Renal cortex interstitium (tissue), 11 donors: ENCODE results near the gene AUNIP. TPM values are rescaled to one million over a fixed set of nuclear protein-coding genes. Genes with fewer than 3 reads are reported as not detected.

Experiments used
- DNase-seq, 11 donors: peaks; one replicate each; pipeline ENCODE4 v3.0.0-alpha.2; 2013; ENCODE audit warnings: low read depth in 9 of 11, low spot score in 4 of 11; ENCODE audit errors: extremely low read depth in 1 of 11
- polyA plus RNA-seq, 3 donors: library from polyadenylated mRNA; unstranded; fragments of 120-200 nt; gene quantifications; one replicate each; pipeline ENCODE4 v1.2.1, GENCODE V29; 2013; ENCODE audit not compliant: insufficient read length in 3 of 3

AUNIP gene
- polyA plus RNA-seq, 3 donors: 3.0 to 4.3 (median 3.9) TPM

DNA sequence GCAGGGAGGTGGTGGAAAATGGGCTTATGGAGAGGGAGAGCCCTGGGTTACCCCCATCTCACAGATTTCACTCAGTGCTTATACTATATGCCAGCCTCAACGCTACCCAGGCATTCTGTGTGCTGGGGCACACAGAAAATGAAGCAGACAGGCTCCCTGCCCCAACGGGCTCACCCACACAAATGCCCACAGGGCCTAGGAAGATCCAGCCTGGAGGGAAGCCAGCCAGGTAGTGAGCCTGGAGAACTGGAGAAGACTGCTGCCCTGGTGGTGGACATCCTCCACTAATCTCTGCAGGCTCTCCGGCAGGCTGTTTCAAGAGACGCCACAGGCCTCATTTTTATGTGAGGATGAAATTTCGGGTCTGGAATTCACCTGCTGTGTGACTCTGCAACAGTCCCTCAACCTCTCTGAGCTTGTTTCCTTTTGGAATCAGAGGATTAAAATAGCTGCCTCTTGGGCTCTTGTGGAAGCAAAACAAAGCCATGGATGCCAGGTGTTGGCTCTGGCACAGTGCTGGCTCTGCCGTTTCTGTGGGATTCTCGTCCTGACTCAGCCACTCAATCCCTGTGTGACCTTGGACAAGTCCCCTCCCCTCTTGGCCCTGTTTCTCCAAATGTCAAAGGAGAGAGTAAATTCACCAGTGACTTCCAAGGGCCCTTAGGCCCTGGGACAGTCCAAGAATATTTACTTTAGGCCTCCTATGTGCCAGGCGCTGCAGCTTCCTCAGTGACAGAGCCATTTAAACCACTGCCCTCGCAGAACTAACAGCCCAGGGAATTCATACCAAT is 12.6 kb upstream of the AUNIP start:
- DNase-seq: no peak

DNA sequence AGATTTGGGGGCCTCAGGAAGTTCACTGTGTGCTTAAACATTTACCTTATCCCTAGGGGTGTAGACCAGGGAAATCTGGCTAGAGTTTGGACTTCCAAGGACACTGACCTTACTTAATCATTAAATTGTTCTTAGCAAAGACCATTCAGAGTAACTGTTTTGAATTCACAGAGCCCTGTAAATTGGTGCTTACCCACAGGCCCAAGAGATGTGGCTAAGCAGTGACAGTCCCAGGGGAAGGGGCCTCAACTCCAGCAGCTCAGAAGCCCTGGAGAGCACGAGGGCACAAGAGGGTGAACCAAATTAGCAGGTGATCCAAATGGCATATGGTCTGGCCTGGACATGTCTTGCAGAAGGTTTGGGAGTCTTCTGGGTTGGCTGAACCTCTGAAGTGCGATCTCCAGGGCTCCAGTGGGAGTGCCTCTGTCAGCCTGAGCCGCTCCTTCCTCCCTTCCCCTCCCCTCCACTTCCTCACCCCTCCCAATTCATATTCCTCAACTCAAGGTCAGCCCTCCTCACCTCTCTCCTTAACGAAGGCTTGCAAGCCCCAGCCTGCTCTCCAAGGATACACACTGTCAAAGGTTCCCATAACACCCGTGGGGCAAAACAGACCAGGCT is 11.9 kb upstream of the AUNIP start:
- DNase-seq: no peak

DNA sequence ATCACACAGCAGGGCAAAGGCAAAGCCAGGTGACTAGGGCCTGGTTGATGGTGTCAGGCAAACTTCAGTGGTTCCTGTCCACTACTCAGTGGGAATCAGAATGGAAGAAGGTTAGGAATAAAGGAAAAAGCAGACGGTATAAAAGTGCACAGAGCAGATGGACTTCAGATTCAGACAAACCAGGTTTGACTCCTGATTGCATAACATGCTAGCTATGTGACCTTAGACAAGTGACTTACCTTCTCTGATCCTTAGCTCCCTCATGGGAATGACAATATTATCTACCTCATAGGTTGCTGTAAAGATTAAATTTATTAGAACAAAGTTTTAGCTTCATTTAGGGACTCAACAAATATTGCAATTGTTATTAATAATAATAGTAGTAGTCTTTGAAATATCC is 11.4 kb upstream of the AUNIP start:
- DNase-seq: no peak

DNA sequence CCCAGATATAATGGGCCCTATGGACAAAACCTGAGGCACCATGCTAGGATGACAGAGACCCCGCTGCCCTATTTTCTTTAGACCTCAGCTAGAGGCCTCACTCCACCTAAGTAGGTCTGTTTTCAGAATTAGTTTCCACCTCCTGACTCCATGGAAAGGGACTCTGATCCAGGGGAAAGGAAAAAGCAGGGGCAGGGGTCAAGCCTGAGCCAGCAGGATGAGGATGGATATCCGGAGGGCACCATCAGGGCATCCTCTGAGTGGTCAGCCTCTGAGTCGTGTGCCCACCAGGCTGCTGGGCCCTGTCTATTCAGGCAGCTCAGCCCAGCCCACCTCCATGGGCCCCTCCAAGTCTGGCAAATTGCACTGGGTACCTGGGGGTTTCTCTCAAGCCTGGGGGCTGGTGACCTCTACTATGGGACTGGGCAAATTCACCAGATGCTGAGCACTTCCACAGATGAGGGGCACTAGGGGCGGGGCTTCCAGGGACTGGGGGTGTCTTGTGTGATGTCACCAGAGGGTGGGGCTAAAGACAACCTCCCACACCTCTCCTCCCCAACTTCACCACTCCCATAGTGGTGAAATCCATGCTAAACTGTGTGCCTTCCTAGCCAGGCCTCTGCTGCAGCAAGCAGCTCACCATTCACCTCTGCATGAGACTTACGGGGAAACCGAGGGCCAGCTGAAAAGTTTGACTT is 10.8 kb upstream of the AUNIP start:
- no peak for DNase-seq

DNA sequence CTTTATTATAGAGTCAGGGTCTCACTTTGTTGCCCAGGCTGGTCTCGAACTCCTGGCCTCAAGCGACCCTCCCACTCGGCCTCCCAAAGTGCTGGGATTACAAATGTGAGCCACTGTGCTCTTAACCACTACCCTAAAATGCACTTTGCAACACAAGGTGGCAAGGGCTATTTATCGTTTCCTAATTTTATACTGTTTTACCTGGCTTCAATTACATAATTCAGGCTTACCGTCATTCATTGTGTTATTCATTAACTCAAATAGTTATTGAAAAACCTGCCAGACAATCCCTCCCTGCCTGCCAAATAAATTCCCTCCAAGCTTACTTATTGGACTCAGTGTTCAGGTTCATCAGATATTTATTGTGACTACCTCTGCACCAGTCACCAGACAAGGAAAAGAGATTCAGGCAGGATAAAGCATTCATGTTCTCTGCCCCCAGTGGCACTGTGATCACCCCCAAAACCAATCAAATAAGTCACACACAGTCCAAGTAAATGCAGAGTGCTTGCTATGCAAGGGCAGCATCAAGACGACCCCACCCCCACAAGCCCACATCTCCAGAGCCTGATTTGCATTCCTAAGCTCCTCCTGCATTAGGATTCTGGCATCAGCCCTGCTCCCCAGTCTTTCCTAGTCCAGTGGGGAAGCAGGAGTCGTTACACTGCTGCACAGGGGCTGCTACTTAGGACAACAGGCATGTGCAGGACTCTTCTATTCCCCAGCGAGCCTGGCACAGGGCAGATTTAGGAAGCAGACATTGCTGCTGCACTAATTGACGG is 8.1 kb upstream of the AUNIP start:
- peak in 8 of 11 donors; percentile 29 to 86 (median 55) for DNase-seq

DNA sequence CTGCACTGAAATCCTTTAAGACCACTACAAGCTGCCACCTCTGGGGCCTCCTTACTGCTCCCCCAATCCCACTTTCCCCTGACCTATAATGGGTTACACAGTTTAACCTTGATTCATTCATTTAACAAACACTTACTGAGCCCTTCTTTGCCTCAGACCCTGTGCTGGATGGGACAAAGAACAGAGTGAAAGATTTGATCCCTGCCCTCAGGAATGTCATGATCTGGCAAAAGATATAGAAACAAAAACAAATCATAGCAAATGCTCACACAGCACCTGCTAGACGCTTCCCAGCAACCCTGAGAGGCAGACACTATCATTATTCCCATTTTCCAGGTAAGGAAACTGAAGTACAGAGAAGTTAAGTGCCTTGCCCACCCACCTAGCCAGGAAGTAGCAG is 7.0 kb upstream of the AUNIP start:
- no peak for DNase-seq

DNA sequence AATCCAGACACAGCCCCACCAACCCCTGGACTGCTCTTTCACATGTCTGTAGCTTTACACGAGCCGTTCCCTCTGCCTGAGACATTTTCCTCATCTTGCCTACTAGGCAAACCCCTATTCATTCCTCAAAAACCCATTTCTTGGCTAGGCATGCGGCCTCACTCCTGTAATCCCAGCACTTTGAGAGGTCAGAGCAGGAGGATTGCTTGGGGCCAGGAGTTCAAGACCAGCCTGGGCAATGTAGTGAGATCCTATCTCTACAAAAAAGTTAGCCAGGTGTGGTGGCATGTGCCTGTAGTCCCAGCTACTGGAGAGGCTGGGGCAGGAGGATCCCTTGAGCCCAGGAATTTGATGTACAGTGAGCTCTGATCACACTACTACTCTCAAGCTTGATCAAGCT is 5.2 kb upstream of the AUNIP start:
- DNase-seq: no peak

DNA sequence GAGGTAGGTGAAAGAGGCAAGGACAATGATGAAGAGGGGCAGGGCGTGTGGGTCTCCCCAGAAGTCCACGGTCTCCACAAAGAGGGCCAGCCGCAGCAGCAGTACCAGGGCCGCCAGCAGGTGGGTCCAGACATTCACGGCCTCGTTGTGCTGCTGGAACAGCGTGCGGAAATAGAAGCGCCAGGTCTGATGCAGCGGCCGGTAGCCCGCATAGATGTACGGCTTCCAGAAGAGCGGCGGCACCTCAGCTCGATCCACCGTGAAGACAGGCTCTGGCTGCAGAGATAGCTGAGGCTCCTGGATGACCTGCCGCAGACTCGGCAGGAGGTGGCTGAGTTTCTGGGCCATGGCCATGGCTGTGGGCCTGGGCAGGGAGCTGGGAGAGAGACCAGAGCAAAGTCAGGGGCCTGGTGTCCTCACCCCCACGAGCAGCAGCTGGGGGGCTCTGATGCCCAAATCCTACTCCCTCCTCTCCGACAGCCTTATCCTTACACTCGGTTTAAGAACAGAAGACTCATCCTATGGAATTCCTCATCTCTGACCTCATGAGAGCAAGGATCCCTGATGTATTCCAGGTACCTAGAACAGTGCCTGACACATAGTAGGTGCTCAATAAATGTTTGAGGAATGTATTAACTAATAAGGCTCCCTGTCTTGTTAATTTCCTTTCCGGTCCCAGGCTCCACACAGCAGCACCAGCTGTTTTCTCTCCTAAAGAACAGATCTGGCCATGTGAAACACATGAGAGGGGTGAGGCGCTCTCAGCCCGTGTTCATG is 4.4 kb upstream of the AUNIP start:
- DNase-seq: no peak

DNA sequence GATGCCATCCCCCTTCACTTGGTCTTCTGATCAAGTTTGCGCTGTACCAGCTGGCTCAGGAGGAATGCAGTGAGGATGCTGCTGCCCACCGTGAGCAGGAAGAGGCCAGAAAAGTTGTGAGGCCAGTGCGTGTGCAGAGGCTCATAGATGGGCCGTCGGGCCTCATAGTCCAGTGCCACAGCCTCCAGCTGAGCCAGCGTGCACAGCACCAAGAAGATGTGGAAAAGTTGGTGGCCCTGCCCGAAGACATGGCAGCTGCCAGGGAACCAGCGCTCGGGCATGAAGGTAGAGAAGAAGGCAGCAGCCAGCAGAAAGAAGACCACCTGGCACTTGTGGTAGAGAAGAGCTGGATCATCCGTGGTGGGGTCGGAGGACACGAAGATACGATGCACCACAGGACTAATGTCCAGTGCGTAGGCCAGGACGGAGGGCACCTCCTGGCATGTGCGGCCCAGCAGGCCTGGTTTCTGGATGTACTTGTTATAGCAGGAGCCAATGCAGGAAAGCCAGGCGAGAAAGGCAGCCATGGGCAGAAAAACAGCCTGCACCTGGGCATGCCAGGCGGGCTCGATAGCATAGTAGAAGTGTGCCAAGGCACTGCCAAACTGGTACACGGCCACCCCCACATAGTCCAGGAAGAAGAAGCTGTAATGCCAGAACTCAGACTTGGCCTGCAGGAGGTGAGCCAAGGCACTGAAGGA is 3.7 kb upstream of the AUNIP start:
- DNase-seq: no peak

DNA sequence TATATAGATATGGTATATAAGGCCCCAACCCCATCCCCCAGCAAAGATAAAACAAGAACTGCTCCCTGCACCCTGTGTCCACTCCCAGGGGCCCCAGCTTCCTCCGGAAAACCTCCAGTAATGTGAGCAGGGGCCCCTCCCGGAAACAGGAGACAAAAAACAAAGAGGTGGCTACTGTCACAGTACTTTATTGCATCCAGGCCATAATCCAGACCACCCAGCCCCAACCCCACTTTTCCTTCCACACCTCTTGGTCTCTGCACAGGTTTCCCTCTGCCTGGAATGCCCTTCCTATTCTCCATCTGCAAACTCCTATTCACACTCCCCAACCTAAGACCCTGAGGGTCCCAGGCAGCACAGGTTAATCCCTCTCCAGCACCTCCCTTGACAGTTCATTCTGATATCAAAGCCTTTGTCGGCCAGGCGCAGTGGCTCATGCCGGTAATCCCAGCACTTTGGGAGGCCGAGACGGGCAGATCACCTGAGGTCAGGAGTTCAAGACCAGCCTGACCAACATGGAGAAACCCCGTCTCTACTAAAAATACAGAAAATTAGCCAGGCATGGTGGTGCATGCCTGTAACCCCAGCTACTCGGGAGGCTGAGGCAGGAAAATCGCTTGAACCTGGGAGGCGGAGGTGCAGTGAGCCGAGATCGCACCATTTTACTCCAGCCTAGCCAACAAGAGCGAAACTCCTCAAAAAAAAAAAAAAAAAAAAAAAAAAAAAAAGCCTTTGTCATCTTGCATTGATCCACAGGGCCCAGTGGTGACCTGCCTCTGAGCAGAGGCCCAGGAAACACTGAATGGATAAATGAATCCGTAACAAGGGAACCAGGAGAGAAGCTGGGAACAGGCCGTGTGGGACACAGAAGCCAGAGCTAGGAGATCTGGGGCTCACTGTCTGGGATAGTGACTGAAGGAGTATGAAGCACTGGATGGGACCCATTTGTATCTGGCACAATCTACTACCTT is 2.3 kb upstream of the AUNIP start:
- no peak for DNase-seq

DNA sequence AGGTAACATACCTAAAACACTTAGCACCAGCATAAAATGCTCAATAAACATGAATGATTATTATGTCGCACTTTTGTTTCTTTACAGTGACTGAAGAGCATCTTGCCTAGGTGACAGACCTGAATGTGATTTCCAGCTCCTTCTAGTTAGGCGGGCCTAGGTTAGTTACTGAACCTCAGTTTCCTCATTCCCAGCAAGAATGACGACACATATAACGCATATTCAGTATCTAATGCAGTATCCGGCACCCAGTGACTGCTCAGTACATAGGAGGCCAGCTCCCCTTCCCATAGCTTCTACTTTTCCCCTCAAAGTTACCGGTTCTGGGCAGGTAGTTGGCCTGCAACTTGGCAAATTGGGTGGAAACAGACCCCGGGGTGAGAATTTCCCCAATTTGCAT is 763 bp downstream of the AUNIP start:
- DNase-seq: no peak

DNA sequence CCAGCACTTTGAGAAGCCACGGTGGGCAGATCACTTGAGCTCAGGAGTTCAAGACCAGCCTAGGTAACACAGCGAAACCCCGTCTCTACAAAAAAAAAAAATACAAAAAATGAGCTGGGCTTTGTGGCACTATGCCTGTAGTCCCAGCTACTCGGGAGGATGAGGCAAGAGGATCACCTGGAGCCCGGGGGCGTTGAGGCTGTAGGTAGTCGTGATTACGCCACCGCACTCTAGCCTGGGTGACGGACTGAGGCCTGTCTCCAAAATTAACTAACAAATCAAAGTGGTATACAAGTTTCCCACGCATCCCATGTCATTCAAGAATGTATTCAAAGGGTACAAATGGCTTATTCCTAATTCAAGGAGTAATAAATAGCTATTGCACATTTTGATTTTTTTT is 2.4 kb downstream of the AUNIP start:
- DNase-seq: no peak

DNA sequence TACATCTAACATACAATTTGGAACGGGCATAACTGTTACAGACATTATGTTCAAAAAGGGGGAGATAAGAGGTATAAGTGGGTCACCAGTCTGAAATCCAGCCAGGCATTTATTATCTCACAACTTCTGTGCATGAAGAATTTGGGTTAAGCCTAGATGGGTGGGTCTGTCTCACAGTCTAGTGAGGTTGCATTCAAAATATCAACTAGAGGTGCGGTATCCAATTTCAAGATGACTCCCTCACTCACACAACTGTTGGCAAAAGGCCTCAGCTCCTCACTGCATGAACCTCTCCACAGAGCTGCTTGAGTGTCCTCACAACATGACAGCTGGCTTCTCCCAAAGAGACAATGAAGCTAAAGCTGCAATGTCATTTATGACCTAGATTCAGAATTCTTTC is 4.7 kb downstream of the AUNIP start:
- no peak for DNase-seq

DNA sequence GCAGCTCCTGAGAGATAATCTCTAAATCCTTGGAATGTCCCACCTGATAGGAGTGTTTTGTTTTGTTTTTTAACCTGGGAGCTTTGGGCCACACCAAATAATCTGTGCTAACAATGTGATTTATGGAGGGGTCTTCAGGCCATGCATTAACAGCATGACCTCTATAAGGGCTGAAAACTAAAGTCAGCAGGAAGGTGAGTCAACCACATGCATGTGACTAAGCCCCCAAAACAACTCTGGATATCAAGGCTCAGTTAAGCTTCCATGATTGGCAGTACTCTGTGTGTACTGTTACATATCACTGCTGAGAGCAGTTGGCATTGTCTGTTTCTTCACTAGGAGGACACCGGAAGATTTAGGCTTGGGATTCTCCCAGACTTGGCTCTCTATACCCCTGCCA is 10.7 kb downstream of the AUNIP start:
- no peak for DNase-seq

DNA sequence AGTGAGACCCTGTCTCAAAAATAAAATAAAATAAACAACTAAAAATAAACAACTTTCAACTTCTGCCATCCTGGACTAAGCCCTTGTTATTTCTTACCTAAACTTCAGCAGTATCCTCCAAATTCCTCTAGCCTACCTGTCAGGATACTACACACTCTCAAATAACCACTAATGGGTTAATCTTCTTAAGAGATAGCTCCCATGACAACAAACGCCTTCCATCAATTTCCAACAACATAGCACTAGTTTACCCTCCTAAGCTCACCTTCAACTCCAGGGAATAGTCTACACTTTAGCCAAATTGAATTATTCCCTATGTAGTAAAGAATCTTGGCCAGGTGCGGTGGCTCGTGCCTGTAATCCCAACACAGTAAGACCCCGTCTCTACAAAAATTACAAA is 11.3 kb downstream of the AUNIP start:
- no peak for DNase-seq

DNA sequence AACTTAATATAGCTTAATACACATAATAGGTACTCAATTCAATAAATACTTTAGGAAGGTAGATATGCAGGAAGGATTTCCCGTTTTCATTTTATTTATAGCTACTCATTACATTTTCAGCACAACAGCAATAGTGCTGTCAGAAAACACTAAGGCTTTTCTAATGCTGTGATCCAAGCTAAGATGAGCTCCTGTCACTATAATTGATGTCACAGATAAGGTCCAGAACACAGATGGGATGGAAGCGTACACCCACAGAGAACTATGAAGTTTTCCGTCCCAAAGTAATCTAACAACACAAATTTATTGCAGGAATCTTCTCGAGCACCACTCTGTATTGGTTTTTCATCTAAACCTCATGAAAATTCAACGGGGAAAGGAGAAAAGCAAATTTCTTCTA is 13.6 kb downstream of the AUNIP start:
- DNase-seq: no peak
